NCI-H446 (cell line): ENCODE results near the gene INO80B.
"Not testable (repeated sequence)": the region's sequence is repeated elsewhere in the genome, so short reads cannot be mapped to it uniquely, and the experiment has no call there.

ENCODE experiments used
- DNase-seq, 2 experiments: peaks; one replicate each; lab custom pipeline; 2025; lab: John Stamatoyannopoulos, UW

INO80B gene

GRCh38 chr2:74481961-74482800 is 27.3 kb downstream of the INO80B start:
- no peak for DNase-seq

GRCh38 chr2:74482801-74483674 is 28.2 kb downstream of the INO80B start, which contains the start of the genes CCDC142 and TTC31:
Gene CCDC142, minus strand, starts transcription at chr2:74482998. Its CDS starts 161 bp downstream, at chr2:74482837.
Gene TTC31, plus strand, starts transcription at chr2:74483081. Its CDS starts 15 bp downstream, at chr2:74483096.
- peak; percentile 90 to 91 for DNase-seq

- not testable (repeated sequence) for DNase-seq
These were observed 28.8 kb downstream of the INO80B start for GRCh38 chr2:74483675-74484164.

GRCh38 chr2:74486141-74486540 is 31.3 kb downstream of the INO80B start:
- DNase-seq = no peak

DNA sequence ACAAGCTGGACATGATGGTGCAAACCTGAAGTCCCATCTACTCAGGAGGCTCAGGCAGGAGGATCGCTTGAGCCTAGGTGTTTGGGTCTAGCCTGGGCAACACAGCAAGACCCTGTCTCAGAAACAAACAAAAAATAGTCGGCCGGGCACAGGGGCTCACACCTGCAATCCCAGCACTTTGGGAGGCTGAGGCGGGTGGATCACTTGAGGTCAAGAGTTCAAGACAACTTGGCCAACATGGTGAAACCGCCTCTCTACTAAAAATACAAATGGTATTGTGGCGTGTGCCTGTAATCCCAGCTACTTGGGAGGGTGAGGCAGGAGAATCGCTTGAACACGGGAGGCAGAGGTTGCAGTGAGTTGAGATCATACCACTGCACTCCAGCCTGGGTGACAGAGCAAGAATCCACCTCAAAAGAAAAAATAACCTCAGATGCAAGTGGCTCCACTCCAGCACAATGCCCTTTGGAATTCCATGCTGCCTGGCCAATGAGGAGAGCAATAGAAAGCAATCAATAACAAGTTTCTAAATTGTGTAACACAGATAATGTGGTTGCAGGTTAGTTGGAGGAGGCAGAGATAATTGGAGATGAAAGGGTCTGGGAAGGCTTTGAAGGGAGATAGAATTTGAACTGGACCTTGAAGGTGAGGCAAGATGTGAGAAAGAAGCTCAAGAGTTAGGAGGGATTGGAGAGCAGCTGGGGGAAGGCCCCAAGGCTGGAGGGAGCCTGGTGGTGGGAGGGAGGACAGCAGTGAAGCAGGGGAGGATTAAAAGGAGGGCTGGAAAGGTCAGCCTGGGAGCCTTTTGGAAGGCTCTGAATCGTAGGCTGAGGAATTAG is 34.0 kb downstream of the INO80B start:
- no peak for DNase-seq

DNA sequence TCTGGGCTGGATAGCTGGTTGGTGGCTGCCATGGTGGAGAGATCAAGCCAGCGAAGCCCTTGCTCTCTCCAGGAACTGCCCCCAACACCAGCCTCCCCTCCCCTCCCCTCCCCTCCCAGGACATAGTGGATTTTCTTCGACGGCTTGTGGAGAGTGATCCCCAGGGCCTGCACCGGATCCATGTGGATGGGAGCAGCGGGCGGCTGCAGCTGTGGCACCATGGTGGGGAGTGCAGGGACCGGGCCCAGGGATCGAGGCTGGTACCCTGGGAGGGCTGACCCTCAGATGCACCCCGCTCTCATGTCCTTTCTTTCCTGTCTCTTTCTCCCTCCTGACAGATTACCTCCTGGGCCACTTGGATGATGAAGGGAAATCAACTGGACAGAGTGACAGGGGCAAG is 35.0 kb downstream of the INO80B start:
- DNase-seq = no peak

DNA sequence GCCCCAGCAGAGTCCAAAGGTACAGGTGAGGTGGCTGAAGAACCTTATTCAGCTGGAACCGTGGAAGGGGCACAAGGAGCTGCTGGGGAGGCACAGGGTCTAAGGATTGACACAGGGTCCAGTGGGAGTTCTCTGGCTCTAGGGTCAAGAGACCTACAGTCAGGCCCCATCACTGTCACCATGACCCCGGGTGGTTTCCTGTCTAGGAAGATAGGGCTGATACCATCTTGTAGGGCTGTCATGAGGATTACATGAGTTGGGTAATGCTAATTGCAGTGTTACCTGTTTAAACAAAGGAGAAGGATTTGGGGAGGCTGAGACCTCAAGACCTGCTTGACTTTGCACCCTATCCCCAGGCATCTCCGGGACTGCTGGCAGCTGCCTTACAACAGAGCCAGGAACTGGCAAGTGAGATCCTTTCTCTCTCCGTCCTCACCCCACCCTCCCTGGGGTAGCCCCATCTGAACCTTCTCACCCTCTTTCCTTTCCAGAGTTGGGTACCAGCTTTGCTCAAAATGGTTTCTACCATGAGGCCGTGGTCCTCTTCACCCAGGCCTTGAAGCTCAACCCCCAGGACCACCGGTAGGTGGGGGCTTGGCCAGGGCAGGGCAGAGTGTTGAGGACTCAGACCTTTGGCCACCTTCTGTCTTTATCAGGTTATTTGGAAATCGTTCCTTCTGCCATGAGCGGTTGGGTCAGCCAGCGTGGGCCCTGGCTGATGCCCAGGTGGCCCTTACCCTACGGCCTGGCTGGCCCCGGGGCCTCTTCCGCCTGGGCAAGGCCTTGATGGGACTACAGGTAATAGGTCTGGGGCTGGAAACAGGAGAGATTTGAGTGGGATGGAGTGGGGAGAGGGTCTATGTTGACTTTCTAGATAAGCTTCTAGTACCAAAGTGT is 37.0 kb downstream of the INO80B start:
- DNase-seq = no peak

DNA sequence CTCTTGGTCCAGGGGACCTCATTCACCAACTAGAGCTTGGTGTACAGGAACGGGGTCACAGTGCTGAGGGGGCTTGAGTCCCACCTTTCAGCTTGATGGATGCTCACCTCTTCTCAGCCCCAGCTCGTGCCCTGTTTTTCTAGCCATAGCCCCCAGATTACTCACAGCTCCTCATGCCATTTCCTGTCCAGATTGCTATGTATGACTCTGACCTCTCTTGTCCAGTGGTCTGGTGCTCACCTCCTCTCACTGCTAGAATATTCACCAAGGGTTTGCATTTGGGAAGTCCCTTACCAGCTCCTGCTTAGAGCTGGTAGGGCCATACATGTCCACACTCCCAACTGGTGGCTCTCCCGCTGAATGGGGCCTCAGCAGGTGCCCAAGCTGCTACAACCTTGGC is 38.7 kb downstream of the INO80B start:
- DNase-seq = no peak

- DNase-seq = no peak
These were observed 40.6 kb downstream of the INO80B start for GRCh38 chr2:74495440-74495839.

DNA sequence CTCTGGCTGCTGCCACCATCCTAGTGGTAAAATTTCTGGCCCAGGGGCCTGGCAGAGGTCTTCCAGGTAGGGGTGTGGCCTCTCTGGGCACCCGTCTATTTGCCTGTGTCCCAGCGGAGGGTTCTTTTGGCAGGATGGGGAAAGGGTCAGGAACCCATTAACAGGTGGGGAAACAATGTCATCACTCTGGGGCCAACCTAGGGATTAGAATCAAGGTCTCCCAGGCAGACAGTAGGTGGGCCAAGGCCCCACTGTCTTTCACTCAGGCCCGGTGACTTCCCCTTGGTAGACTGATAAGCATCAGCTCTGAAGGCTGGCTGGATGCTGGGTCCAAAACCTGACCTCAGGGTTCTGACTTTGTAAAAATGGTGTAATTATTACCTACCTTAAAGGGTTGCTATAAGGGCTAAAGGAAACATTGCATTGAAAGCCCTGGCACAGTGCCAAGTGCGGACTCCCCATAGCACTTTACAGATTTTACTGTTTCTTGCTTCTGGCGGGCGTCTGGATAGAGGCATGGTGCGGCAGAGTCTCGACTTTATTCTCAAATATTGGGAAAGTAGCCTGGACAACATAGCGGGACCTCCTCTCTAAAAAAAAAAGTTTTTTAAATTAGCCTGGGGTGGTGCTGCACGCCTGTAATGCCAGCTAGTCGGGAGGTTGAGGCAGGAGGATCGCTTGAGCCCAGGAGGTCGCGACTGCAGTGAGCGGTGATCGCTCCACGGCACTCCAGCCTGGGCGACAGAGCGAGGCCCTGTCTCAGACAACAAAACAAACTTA is 42.3 kb downstream of the INO80B start:
- no peak for DNase-seq

DNA sequence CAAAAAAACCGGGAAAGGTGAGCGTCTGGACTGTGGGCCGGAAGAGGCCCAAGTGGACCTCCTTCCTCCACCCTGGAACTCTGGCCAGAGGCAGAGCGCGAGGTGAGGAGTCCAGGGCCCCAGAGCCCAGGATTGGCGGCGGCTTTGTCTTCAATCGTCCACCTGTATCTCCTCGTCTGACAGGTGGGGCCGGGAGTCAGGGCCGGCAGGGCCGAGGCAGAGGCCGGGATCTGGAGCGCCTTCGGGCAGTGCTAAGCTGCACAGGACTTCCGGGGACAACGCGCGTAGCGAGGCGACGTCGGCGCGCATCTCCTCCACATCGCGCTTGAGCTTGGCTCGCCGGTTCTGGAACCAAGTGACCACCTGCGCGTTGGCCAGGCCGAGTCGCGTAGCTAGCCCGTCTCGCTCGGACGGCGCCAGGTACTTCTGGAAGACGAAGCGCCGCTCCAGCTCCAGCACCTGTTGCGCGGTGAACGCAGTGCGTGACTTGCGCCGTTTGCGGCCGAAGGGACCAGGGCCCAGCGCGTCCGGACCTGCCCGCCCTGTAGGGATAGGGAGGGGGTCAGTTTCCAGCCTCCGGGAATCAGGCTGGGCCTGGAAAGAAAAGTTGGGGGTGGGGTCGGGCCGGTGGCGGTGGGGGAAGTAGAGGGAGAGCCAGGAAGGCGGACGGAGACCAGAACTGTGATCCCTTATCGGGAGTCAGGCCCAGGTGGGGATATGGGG is 43.1 kb downstream of the INO80B start:
- DNase-seq = no peak

GRCh38 chr2:74498500-74499266 is 43.8 kb downstream of the INO80B start:
- no peak for DNase-seq

GRCh38 chr2:74499267-74499939 is 44.5 kb downstream of the INO80B start, which contains the start of gene LBX2:
Gene LBX2, minus strand, starts transcription at chr2:74499603. Its CDS starts 66 bp downstream, at chr2:74499537.
- no peak for DNase-seq

DNA sequence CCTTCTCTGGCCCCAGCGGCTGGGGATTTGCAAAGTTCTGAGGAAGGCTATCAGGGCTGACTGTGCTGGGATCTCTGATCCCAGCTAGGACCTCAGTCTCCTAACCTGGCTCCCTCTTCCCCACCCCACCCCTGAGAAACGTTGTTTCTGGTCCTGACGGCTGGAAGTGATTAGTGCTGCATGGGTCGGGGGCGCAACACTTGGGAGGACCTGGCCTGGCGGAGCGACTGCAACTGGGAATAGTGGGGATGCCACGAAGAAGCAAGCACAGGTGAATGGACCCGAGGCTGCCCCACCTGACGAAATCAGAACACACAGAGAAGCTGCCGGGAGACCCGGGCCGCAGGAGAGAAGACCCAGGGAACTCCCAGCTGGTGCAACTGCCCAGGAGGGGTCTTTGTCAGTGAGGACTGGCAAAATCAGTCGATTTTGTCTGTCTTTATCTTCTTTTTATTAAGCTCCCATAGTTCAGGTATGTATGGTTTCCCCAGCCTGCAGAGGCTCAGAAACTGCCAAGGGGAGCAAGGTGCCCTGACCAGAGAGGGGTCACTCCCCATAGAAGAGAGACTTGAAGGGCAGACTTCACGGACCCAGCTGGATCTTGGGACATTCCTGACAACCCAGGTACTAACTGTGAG is 45.2 kb downstream of the INO80B start:
- no peak for DNase-seq

DNA sequence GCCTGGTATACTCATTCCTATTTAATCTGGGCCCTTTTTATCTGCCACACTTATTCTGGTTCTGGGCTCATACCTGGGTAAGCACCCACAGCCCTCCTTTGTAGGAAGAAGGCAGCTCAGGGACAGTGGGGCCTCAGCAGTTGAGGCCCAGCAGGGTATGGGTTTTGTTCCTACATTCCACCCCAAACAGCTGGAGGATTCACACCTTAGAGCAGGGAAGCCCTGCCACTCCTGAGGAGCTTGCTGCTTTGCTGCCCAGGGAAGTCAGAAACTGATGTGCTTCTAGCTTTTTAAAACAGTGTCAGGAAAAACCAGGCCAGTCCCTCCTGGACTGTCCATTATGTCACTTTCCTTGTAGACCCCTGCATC is 45.7 kb downstream of the INO80B start:
- no peak for DNase-seq

DNA sequence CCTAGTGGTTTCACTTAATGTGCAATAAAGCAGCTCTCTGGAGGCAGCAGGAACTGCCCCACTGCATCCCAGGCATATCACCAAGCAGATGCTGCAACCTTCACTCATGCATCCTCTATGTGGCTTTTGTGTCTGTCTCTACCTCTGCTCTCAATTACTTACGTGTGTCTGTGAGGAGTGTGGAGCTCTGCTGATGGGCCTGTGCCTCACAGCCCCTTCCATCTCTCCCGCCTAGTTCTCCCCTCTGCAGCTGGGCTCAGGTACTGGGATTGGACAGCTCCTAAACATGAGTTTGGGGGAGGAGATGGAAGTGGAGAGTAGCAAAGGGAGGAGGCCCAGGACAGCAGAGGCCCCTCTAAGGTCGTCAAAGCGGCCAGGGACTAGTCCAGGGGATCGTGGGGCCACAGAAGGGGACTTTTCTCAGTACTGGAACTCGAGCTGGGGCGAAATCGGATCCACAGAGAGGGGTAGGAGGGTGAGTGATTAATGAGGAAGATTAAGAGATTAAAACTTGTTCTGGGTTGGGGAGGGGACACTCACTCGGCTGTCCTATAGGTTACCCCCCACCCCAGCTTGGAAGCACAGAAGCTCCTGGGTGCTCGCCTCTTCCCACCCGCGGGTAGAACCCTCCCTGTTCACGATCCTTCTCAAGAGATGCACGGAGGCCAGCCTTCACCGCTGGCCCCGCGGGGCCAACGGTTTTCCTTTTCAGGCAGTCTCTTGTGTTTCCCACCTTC is 46.6 kb downstream of the INO80B start:
- DNase-seq = no peak
